Stimulated activated CD8-positive, alpha-beta memory T cell treated with anti-CD3 and anti-CD28 coated beads, Interleukin-12 subunit alpha, Interleukin-12 subunit beta, amount 100 ng/mL, for 1 hour (primary cell): ENCODE data around the gene PRDM16.

Experiments
- DNase-seq: peaks from one replicate; pipeline ENCODE4 v3.0.0-alpha.2; 2020; ENCODE audit warnings: low read depth

Gene PRDM16

GRCh38 chr1:3396411-3396810, 327.4 kb downstream of the PRDM16 start:
- DNase-seq: no peak

- no peak for DNase-seq
Measured at GRCh38 chr1:3397311-3397710, 328.3 kb downstream of the PRDM16 start.

GRCh38 chr1:3398396-3399140, 329.6 kb downstream of the PRDM16 start:
- no peak for DNase-seq

- no peak for DNase-seq
Measured at GRCh38 chr1:3399732-3400131, 330.7 kb downstream of the PRDM16 start.

GRCh38 chr1:3401585-3402257, 332.7 kb downstream of the PRDM16 start:
- no peak for DNase-seq

- DNase-seq: no peak
Measured at GRCh38 chr1:3402258-3403010, 333.4 kb downstream of the PRDM16 start.

GRCh38 chr1:3403011-3403345, 334.0 kb downstream of the PRDM16 start:
- DNase-seq: no peak

GRCh38 chr1:3403388-3404231, 334.6 kb downstream of the PRDM16 start:
- DNase-seq: no peak

GRCh38 chr1:3404301-3404700, 335.3 kb downstream of the PRDM16 start:
- DNase-seq: no peak

GRCh38 chr1:3404801-3405200, 335.8 kb downstream of the PRDM16 start:
- no peak for DNase-seq

GRCh38 chr1:3405491-3405890, 336.5 kb downstream of the PRDM16 start:
- no peak for DNase-seq

- no peak for DNase-seq
Measured at GRCh38 chr1:3405974-3406867, 337.2 kb downstream of the PRDM16 start.

- DNase-seq: no peak
Measured at GRCh38 chr1:3407021-3407420, 338.0 kb downstream of the PRDM16 start.

GRCh38 chr1:3408751-3409266, 339.8 kb downstream of the PRDM16 start:
- DNase-seq: no peak

GRCh38 chr1:3409366-3410141, 340.6 kb downstream of the PRDM16 start:
- DNase-seq: no peak

GRCh38 chr1:3410142-3410925, 341.3 kb downstream of the PRDM16 start:
- DNase-seq: no peak

- DNase-seq: no peak
Measured at GRCh38 chr1:3411806-3412205, 342.8 kb downstream of the PRDM16 start.

- no peak for DNase-seq
Measured at GRCh38 chr1:3412376-3412775, 343.4 kb downstream of the PRDM16 start.

GRCh38 chr1:3413975-3414710, 345.1 kb downstream of the PRDM16 start:
- DNase-seq: no peak
